Dedifferentiated amniotic fluid mesenchymal stem cell (primary cell): ENCODE measurements around the gene TUT1.
"Not testable (repeated sequence)": the region's sequence is repeated elsewhere in the genome, so short reads cannot be mapped to it uniquely, and the experiment has no call there.

Source experiments
- DNase-seq: peaks from one replicate; pipeline ENCODE4 v3.0.0-alpha.2; 2016; ENCODE audit errors: extremely low spot score

Gene TUT1

DNA sequence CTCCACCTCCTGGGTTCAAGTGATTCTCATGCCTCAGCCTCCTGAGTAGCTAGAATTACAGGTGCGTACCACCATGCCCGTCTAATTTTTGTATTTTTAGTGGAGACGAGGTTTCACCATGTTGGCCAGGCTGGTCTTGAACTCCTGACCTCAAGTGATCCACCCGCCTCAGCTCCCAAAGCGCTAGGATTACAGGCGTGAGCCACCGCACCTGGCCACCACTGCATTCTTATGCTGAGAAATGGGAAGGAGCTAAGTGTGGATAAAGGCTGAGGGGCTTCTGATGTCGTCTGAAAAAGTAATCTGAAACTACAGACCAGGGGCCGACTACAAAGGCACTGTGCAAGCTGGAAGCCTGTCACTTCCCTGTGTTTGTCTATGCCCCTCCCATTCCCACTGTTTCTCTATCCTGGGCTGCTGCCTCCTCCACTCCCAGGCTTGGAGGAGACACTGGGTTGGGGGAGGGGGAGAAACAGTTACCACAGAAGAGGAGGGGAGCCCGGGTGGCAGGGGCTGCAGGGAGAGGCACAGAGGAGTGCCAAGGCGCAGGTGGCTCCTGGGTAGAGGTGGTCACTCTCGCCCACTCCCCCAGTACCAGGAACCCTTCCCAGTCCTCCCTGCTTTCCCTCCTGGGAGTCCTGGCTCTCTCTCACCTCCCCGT is 13.3 kb upstream of the TUT1 start:
- DNase-seq = no peak

DNA sequence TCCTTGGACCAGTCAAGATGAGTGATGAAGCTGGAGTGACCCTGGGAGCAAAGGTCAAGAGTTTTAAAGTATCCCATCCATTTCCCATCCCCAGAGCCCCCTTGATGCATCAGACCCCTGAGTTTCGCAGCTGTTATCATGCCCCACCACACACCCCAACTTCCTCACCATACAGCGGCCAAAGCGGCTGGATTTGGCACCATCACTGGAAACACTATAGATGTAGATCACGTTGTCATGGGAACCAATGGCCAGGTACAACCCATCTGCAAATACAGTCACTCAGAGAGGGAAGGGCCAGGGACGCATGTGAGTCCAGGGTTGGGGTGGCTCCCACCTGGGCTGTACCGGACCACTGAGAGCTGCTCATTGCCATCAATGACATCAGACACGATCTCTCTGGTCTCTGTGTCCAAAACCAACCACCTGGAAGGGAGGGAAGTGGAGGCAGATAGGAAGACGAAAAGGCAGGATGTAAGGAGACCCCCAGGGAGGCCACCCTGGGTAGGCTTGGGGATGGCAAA is 12.5 kb upstream of the TUT1 start:
- no peak for DNase-seq

DNA sequence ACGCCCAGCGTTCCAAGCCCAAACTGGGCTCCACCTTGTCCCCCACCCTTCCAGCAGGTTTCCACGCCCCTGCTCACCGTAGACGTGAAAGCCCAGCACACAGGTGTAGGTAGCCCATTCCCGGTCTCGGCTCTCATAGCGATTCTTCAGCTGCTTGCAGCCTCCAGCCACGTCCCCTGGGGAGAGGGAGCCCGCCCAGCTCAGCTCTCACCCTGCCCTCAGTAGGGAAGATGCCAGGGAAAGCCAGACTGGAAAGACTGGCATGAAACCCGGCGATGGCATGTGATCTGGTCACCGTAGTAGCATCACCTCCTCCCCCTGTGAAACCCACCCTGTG is 11.7 kb upstream of the TUT1 start:
- DNase-seq = no peak

DNA sequence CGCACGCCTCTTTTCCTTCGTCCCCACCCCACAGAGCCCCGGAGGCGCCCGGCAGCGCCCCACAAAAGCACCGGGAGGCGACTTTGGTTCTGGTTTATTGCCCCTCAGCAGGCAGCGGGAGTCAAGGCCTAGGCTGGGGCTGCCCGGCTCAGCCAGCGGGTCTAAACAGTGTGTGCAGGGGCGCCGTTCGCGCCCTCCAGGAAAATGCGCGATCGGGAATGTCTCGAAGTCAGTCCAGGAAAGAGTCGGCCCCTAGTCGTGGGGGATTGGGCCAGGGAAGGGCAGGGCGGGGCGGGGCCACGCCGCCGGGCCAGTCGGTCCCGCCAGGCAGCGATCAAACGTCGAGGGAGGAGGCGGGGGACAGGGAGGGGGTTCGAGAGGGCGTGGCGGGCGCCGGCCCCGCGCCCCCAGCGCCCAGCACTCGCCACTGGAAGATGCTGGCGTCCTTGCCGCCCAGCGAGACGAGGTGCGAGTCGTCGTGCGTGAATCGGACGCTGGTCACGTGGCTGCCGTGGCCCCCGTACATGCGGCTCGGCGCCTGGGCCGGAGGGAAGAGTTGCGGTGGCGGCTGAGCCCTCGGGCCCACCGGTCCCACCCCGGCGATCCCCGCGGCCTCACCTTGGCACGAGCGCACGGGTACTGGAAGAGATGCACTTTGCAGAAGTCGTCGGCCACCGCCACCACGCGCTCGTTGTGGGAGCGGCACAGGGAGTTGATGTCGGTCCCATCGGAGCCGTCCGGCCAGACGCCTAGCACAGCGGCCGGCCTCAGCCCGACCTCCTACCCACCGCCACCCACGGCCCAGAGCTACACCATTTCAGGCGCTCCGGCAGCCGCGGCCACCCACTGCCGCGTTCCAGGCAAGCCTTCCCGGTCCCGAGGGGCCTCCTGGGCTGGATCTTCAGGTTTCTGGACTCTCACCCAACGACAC is 11.1 kb upstream of the TUT1 start:
- peak; percentile 34 for DNase-seq

DNA sequence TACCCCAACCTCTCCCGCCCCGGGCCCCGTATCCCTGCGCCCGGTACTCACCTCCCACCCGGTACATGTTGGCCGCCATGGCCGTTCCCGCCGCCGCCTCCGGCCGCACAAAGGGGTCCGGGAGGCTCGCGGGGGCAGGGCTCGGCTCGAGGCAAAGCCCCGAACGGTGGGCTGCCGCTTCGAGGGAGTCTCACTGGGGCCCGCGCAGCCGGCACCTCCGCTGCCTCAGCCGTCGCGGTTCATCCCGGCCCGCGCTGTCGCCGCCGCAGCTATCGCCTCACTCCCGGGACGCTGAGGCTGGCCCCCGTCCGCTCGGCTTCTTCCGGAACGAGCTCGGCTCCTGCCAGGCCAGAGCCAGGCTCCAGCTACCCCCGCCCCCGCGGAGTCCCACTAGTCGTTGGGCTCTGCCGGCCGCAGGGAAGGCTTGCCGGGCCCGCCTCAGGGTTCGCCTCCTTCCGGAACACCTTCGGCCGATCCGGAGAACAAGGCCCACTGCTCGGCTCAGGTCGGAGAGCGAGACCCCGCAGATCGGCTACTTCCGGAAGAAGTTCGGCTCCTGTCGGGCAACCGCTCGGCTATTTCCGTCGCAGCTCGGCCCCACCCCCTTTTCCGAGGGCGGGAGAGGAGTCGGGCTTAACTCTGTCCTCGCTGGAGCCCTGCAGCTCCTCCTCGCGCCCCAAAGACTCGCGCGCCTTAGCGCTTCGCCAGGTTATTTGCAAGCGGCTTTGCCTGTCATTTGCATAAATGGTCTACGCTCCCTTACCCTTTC is 10.2 kb upstream of the TUT1 start, which contains the start of gene MTA2:
TSS of gene MTA2 (minus strand) at position 494 of the 769 bp plus-strand sequence. CDS start at position 79, 415 bp downstream.
- peak; percentile 98 for DNase-seq

DNA sequence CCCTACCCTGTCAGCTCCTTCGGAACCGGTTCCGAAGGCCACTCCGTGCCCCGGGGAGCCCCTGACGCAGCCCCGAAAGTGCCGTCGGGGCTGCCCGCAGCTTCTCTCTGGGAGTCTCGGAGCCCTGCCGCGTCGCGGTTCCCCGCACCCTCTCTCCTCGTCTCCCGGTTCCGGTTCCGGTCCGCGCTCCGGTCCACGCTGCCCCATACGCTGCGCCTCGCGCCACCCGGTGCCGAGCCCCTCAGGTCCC is 9.7 kb upstream of the TUT1 start:
- DNase-seq = no peak

DNA sequence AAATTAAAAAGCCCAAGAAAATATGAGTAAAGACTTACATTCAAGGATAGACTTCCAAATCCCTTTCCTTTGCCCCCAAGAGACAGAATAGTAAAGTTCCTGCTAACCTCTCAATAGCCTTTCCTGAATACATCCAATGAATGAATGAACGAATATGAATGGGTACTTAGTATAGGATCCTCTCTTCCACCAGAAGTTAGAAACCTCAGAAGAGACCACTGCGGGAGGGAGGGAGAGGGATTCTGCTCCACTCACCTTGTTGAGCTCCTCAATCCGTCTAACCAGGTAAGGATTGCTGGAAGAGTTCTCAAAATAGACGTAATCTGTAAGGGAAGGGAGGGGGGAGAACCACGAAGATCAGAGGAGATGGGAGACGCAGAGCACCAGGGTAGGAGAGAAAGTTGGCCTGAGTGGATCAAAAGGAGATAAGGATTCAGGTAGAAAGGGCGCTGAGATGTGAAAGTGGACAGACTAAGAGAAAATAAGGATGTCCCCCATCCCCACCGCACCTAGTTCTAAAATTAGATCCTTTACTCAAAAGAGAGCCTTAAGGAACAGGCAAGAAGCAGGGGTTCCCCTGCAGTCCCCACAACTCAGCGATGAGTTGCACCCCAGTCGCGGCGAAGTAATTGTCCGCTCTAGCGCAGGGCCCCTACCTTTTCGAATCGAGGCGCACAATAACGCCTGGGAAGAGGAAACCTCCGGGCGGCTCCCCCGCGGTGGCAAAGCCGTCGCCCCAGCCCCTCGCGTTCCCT is 9.2 kb upstream of the TUT1 start:
- DNase-seq = no peak

DNA sequence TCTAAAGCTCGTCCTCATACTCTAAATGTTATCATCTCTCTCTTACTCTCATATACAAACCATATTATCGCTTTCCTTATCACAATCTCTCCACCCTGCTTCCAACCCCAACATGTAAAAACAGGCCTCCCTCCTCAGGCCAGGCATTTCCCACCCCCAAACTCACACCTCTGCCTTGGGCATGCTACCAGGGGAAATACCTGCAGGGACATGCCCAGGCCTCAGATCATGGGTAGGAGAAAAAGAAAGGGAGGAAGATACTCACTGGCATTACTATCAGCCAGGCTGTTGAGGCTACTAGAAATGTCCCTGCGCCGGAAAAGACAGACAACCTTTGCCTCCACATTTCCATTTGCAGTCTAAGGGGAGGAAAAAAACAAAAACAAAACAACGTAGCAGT is 8.6 kb upstream of the TUT1 start:
- DNase-seq = no peak

DNA sequence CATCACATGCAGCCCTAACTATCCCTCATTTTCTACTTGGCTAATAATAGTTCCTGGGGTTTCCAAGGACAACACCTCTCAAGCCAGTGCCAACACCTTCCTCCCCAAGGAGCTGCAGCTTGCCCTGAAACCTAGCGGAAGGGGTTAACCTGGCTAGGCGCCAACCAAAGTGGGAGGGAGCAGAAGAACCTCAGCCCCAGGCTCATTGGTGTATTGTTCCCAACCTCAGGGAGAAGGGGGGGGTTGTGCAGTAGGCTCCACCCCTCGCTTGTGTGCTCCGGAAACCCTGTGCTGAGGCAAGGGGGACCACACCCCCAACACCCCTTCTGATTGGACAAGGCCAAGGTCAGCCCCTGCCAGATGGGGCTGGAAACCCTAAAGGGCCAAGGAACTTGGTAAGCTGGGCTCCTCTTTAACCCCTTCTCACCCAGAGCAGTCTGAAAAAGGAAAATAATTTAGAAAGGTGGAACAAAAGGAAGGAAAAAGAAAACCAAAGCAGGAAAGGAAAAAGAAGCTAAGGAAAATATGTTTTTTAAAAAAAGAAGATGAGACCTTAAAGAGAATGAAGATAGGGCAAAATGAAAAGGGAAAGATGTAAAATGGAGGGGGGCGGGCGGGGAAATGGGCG is 7.9 kb upstream of the TUT1 start:
- DNase-seq = peak; percentile 95

DNA sequence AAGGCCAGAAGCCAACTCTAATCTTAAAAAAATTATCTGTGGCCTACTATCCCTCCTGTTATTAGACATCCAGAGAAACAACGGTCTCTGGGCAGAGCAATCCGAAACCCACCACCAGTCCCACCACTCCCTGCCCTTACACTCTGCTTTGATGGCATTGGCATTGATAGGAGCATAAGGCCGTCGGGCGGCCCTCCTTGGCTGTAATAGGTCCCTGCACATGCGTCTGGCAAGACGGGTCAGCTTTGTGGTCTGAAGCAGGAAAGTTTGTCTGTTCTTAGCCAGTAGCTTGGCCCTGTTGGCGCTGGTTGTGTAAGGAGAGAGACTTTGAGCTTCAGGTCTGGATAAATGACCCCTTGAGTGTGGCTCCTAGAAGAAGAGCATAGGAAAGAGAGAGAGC is 3.8 kb upstream of the TUT1 start:
- DNase-seq = no peak

DNA sequence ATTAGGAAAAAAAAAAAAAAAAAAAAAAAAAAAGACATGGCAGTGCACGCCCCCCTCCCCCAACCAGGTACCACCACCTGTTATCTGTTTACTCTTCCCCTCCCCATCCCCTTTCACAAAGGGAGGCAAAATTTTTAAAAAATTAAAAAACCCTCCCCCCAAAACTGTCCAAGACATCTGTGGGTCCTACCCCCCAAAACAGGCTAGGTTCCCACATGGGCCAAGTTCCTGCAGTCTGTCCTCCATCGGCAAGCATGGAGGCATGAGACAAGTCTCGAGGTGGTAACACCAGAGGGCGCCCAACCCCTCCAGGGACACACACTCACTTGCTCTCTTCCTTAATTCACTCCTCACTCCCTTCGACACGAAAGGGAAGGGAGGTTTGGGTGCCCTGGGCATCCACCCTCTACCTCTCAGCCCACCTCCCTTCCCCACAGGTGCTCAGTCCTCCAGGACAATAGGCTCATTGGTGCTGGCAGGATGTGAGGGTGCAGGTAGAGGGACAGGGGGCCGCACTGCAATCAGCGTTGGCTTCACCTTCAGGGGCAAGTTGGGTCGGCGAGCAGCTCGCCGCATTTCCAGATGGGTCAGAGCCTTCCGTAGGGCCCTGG is 2.2 kb upstream of the TUT1 start:
- peak; percentile 57 for DNase-seq

DNA sequence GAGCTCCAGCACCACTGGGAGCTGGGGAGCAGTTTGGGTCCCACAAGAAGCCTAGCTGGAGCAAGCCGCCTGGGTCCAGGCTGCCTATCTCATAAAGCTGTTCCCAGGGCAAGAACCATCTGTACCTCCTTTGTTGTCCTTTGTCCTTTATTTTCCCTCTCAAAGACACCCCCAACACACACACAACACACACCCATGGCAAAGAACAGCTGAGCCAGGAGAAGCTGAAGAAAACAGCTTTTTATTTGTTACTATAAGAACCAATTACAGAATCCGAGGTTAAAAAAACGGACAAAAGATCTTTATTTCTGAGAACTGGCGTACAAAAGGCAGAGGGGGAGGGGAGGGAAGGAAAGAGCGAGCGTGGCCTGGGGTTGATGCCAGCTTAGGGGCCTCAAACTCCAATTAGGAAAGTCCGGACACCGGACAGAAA is 1.7 kb upstream of the TUT1 start:
- DNase-seq = no peak

DNA sequence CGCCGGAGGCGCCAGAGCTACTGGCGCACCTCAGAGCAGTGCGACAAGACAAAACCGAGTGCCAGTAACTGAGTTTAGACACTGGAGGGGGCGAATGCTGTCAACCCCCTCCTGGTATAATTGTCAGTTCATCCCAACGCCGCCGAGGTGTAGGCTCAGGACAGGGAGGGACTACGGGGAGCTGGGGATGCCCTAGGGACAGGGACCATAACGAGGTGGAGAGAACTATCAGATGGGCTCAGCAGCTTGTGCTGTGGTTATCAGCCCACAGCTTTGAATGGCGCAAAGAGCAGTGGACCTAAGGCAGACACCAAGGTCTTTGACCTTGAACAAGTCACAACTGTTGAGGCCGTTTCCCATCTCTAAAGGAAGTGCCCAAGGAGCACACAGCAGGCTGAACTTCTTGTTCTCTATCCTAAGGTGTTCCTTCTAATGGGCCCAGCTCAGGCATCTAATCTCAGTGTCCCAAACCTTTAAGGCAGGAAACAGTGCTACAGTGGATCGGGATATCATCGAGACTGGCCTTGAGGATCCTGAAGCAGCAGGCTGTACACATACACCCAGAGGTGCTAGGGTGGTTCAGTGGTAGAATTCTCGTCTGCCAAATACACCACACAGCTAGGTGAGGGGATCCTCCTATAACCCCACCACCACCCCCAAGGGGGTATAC is 958 bp upstream of the TUT1 start:
- DNase-seq = no peak

DNA sequence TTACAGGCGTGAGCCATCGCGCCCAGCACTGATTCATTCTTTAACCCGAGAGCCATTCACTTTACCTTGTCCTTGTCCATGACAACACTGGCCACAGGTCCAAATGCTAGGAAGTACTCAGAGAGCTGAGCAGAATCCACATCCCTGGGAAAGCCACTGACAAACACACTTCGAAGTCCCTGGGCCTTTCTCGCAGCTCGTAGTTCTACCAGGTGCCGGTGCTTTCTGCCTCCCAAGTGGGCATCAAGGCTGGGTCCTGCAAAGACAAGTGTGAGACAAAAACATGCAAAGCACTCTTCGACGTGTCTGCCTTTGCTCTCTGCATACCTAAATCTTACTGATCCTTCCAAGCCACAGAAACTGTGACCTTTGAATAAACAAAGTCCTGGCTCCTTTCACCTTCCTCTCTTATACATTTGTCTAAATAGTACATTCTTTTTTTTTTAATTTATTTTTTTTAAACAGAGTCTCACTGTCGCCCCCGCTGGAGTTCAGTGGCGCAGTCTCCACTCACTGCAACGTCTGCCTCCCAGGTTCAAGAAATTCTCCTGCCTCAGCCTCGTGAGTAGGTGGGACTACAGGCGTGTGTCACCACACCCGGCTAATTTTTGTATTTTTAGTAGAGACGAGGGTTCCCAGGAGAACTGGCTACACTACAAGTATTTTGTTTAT is 2.2 kb downstream of the TUT1 start:
- DNase-seq = no peak

DNA sequence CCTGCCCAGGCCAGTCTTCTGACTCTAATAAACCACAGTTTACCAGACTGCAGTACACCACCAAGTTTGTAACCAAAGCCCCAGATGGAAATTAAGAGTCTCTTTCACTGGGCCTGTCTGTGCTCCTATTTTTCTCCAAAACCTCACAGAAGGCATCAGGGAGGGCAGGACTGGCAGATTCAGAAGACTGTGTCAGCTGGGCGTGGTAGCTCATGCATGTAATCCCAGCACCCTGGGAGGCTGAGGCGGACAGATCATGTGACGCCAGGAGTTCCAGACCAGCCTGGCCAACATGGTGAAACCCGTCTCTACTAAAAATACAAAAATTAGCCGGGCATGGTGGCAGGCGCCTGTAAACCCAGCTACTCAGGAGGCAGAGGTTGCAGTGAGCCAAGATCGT is 6.0 kb downstream of the TUT1 start:
- DNase-seq = not testable (repeated sequence)

DNA sequence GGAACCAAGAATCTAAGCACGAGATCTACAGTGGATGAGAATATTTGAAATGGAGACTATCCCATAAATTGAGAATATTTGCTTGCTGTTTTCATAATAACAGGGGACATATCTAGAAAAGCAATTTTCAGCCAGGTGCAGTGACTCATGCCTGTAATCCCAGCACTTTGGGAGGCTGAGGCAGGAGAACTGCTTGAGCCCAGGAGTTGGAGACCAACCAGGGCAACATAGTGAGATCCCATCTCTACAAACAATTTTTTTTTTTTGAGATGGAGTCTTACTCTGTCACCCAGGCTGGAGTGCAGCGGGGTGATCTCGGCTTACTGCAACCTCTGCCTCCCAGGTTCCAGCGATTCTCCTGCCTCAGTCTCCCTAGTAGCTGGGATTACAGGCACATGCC is 9.6 kb downstream of the TUT1 start:
- DNase-seq = not testable (repeated sequence)

DNA sequence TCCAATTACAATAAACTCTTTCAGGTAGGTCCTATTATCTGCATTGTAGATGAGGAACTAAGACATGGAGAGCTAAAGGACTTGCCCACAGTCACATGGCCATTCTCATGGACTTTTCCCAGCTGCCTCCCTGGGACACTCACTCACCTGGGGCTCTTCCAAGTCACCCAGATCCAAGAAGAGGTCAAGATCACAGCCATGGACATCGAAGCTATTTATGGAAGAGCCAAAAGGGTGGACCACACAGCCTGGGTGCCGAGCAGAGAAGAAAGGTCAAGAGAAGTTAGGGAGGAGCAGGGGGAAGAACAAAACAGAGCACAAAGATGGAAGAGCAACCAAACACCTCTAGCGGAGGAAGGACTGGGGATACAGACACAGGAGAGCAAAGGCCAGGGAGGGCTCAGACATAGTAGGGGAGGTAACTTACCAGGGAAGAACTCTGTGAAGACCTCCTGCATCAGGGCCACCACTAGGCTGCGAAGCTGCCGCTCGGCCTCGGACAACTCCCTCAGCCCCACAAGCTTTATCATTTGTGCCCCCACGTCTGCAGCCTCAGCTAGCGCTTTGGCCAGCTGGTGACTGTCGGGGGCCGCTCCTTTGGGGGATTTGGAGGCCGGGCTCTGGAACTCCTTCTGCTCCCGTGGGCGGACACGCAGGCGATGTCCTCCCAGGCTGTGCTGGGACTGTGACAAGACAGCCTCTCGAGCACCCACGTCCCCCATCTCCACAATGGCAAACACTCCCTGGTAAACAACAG is 10.2 kb downstream of the TUT1 start:
- no peak for DNase-seq

DNA sequence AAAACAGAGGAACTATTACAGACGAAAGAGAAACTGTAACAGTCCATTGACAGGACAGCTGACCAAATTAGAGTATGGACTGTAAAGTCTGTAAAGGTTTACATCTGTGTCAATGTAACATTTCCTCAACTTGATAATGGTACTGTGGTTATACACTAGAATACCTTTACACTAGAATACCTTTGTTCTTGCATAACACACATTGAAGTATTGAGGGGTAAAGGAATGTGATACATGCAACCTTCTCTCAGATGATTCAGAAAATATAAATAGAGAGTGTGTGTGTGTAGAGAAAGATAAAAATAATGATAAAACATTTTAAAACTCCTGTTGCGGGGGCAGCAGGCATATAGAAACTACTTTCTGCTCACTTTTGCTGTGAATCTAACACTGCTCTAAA is 12.1 kb downstream of the TUT1 start:
- DNase-seq = no peak

DNA sequence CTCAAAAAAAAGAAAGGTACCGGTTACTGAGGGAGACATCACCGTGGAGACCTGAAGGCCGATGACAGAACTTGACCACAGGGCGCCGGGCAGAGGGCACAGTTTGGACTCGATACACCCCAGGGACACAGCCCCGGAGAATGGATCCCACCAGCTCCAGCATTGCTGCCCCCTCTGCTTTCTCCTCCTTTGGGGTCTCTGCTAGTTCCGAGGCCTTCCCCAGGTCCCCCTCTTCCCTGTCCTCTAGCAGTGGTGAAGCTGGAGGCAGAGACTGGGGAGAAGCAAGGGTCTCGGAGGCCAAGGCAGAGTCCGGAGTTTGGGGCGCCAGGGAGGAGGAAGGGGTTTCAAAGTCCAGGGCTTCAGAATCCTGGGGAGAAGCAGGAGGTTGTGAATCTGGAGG is 12.8 kb downstream of the TUT1 start:
- no peak for DNase-seq
